HepG2 (cell line): Measurements from ENCODE around the gene REPIN1. TPM values are rescaled to one million over a fixed set of nuclear protein-coding genes. Genes with fewer than 3 reads are reported as not detected.
A peak's percentile ranks its signal among the peaks of the same experiment; 100 is the strongest.

Experiments used
- AKAP8 ChIP-seq: sonication (generic); formaldehyde crosslinking; IDR thresholded peaks from 2 replicates; pipeline ENCODE4 v1.5.1; 2020; ENCODE audit warnings: mild to moderate bottlenecking, missing genetic modification reagents
- ASH2L ChIP-seq: fragments of 300-600, 200-600 bp; sonication (generic); IDR thresholded peaks from 2 replicates; pipeline ENCODE4 v1.7.0; 2017; ENCODE audit warnings: low read depth, mild to moderate bottlenecking, moderate library complexity, mixed read lengths, low read length; ENCODE audit not compliant: insufficient read length
- CBFB ChIP-seq: sonication (generic); formaldehyde crosslinking; IDR thresholded peaks from 2 replicates; pipeline ENCODE4 v1.4.0; 2020; ENCODE audit warnings: missing genetic modification reagents
- FOXK1 ChIP-seq: sonication (generic); formaldehyde crosslinking; IDR thresholded peaks from 2 replicates; pipeline ENCODE4 v1.4.0; 2020; ENCODE audit warnings: low read depth, missing genetic modification reagents, borderline replicate concordance
- FOXO1 ChIP-seq: sonication (generic); formaldehyde crosslinking; IDR thresholded peaks from 2 replicates; pipeline ENCODE4 v1.4.0; 2020; ENCODE audit warnings: missing genetic modification reagents
- GATAD1 ChIP-seq: IDR thresholded peaks from 2 replicates; pipeline ENCODE4 v1.6.1; 2016; ENCODE audit warnings: missing genetic modification reagents, missing compliant biosample characterization
- HNRNPK ChIP-seq: fragments of 200-400 bp; formaldehyde crosslinking; IDR thresholded peaks from 2 replicates; pipeline ENCODE4 v1.6.1; 2018; ENCODE audit warnings: low read length, low read depth, moderate library complexity, mild to moderate bottlenecking; ENCODE audit not compliant: poor library complexity, severe bottlenecking
- KLF11 ChIP-seq: IDR thresholded peaks from 2 replicates; pipeline ENCODE4 v1.6.1; 2016; ENCODE audit warnings: missing compliant biosample characterization
- NCOA1 ChIP-seq: sonication (generic); formaldehyde crosslinking; IDR thresholded peaks from 2 replicates; pipeline ENCODE4 v1.9.0; 2021; ENCODE audit warnings: missing genetic modification reagents
- RAD21 ChIP-seq: fragments of 450-650 bp; formaldehyde crosslinking; IDR thresholded peaks from 2 replicates; pipeline ENCODE4 v1.5.0; 2020; ENCODE audit warnings: mild to moderate bottlenecking
- SNRNP70 ChIP-seq: fragments of 200-400 bp; formaldehyde crosslinking; IDR thresholded peaks from 2 replicates; pipeline ENCODE4 v1.6.1; 2017; ENCODE audit warnings: mild to moderate bottlenecking, low read depth, low read length, moderate library complexity
- SRSF4 ChIP-seq: fragments of 200-400 bp; formaldehyde crosslinking; IDR thresholded peaks from one replicate; pipeline ENCODE4 v1.6.1; 2018; ENCODE audit warnings: mild to moderate bottlenecking, low read depth, low read length, moderate library complexity; ENCODE audit not compliant: poor library complexity, severe bottlenecking
- SRY ChIP-seq: sonication (generic); formaldehyde crosslinking; IDR thresholded peaks from 2 replicates; pipeline ENCODE4 v1.8.0; 2022; ENCODE audit warnings: mild to moderate bottlenecking, missing genetic modification reagents
- TCF7L2 ChIP-seq: IDR thresholded peaks from 2 replicates; pipeline ENCODE4 v1.6.1; 2011; ENCODE audit warnings: mild to moderate bottlenecking, low read depth, low read length, moderate library complexity
- U2AF1 ChIP-seq: fragments of 200-400 bp; formaldehyde crosslinking; optimal IDR thresholded peaks from 2 replicates; pipeline ENCODE3; 2017; ENCODE audit warnings: mild to moderate bottlenecking, low read depth, low read length
- ZBTB8A ChIP-seq: sonication (generic); formaldehyde crosslinking; IDR thresholded peaks from 2 replicates; pipeline ENCODE4 v1.4.0; 2020; ENCODE audit warnings: mild to moderate bottlenecking, low read depth, missing genetic modification reagents, borderline replicate concordance
- ZEB1 ChIP-seq: IDR thresholded peaks from 2 replicates; pipeline ENCODE4 v1.6.1; 2012; ENCODE audit warnings: mild to moderate bottlenecking, low read depth, inconsistent platforms; ENCODE audit not compliant: insufficient replicate concordance
- ZNF558 ChIP-seq: sonication (generic); formaldehyde crosslinking; IDR thresholded peaks from 2 replicates; pipeline ENCODE4 v1.9.0; 2022; ENCODE audit warnings: mild to moderate bottlenecking, missing genetic modification reagents, borderline replicate concordance
- ZNF563 ChIP-seq: sonication (generic); formaldehyde crosslinking; IDR thresholded peaks from 2 replicates; pipeline ENCODE4 v1.8.0; 2022; ENCODE audit warnings: mild to moderate bottlenecking, moderate library complexity, missing genetic modification reagents
- ZNF629 ChIP-seq: sonication (generic); formaldehyde crosslinking; conservative IDR thresholded peaks from 2 replicates; pipeline ENCODE4 v1.5.0; 2020; ENCODE audit warnings: missing genetic modification reagents
- ZNF749 ChIP-seq: sonication (generic); formaldehyde crosslinking; IDR thresholded peaks from 2 replicates; pipeline ENCODE4 v1.8.0; 2022; ENCODE audit warnings: mild to moderate bottlenecking, missing genetic modification reagents, moderate library complexity, borderline replicate concordance
- ZSCAN22 ChIP-seq: sonication (generic); formaldehyde crosslinking; IDR thresholded peaks from 2 replicates; pipeline ENCODE4 v1.4.0; 2020; ENCODE audit warnings: mild to moderate bottlenecking, missing genetic modification reagents
- polyA plus RNA-seq, 8 experiments: library from polyadenylated mRNA; depleted of rRNA in 3 of 8; stranded (reverse) in 7 of 8; unstranded in 1 of 8; fragments of >200 nt; fragmentation: Illumina TruSeq in 4 of 8; extraction: Trizol in 4 of 8; gene quantifications; 2 replicates each; pipeline versions ENCODE4 v1.2.1 to v1.2.3, GENCODE V29; 2011 to 2016; ENCODE audit warnings: low read depth in 4 of 8, missing spikeins in 1 of 8, mixed read lengths in 1 of 8; ENCODE audit not compliant: insufficient read depth in 1 of 8
- total RNA-seq, 5 experiments: library from RNA; depleted of rRNA; stranded (reverse); fragments of >200 nt; fragmentation: Illumina TruSeq; extraction: Trizol; gene quantifications; 2 replicates each; pipeline ENCODE4 v1.2.3, GENCODE V29; 2016; ENCODE audit warnings: low read depth in 1 of 5
- TF ChIP-seq, protein P1 (sequence below): sonication (generic); formaldehyde crosslinking; conservative IDR thresholded peaks from 2 replicates; pipeline ENCODE4 v1.4.0; 2020; ENCODE audit warnings: missing genetic modification reagents
- TF ChIP-seq, protein P2 (sequence below): sonication (generic); formaldehyde crosslinking; IDR thresholded peaks from 2 replicates; pipeline ENCODE4 v1.4.0; 2020; ENCODE audit warnings: missing genetic modification reagents
- TF ChIP-seq, protein P3 (sequence below): sonication (generic); formaldehyde crosslinking; IDR thresholded peaks from 2 replicates; pipeline ENCODE4 v1.5.0; 2020; ENCODE audit warnings: missing genetic modification reagents
- TF ChIP-seq, protein P4 (sequence below): sonication (generic); formaldehyde crosslinking; IDR thresholded peaks from 2 replicates; pipeline ENCODE4 v1.4.0; 2020; ENCODE audit warnings: missing genetic modification reagents

REPIN1 gene
- total and polyA plus RNA-seq, 2 of the 13 experiments (the other 11 are each of a cell fraction or from before 2014, with no cell fraction given), result 69.9 to 108 TPM

DNA sequence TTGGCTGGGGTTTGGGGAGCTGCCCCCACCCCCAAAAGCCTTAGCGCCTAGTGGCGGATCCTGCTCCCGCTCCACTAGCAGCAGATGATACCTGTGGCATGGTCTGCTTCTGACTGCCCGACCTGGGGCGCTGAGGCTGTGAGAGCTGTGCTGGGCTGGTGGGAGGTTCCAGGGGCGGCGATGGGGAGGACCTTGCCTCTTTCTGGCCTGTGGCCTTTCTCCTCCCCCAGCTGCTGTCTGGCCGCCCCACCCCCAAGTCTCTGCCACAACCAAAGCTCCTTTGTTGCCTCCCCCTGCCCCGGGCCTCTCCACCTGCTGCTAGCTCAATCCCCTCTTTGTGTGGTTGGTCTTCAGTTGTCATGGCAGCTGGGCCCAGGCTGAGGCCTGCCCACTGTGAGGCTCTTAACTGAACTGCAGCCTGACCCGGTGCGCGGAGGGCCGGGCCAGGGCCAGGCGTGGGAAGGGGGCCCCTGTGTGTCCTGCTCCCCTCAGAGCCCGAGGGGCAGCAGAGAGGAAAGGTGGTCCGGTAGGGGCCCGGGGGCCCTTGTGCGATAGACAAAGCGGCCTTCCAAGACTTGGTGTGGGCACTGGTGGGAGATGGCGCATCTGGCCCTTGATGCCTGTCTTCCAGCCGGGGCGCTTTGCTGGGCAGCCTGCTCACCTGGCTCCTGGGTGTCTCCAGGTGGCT is 15.2 kb downstream of the REPIN1 start (continued):
- TF ChIP-seq ZBTB8A, result no peak
- no peak for TF ChIP-seq ZNF563 (CRISPR knock-in tag)
- TF ChIP-seq SRSF4, result no peak
- TF ChIP-seq AKAP8 (CRISPR knock-in tag), result peak; percentile 95
- 0 out of 2 replicates have a peak, but pooled peaks have one; percentile 27 for TF ChIP-seq ZNF629 (CRISPR knock-in tag)
- TF ChIP-seq, protein P1, sequence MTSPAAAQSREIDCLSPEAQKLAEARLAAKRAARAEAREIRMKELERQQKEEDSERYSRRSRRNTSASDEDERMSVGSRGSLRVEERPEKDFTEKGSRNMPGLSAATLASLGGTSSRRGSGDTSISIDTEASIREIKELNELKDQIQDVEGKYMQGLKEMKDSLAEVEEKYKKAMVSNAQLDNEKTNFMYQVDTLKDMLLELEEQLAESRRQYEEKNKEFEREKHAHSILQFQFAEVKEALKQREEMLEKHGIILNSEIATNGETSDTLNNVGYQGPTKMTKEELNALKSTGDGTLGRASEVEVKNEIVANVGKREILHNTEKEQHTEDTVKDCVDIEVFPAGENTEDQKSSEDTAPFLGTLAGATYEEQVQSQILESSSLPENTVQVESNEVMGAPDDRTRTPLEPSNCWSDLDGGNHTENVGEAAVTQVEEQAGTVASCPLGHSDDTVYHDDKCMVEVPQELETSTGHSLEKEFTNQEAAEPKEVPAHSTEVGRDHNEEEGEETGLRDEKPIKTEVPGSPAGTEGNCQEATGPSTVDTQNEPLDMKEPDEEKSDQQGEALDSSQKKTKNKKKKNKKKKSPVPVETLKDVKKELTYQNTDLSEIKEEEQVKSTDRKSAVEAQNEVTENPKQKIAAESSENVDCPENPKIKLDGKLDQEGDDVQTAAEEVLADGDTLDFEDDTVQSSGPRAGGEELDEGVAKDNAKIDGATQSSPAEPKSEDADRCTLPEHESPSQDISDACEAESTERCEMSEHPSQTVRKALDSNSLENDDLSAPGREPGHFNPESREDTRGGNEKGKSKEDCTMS, result no peak
- no peak; the same call in 1 of the 2 replicates for TF ChIP-seq FOXK1 (CRISPR knock-in tag)
- TF ChIP-seq, protein P2, sequence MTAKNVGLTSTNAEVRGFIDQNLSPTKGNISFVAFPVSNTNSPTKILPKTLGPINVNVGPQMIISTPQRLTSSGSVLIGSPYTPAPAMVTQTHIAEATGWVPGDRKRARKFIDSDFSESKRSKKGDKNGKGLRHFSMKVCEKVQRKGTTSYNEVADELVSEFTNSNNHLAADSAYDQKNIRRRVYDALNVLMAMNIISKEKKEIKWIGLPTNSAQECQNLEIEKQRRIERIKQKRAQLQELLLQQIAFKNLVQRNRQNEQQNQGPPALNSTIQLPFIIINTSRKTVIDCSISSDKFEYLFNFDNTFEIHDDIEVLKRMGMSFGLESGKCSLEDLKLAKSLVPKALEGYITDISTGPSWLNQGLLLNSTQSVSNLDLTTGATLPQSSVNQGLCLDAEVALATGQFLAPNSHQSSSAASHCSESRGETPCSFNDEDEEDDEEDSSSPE (CRISPR knock-in tag), result peak; percentile 31; the same call in 1 of the 2 replicates
- TF ChIP-seq GATAD1 (CRISPR knock-in tag), result peak; percentile 13; the same call in 1 of the 2 replicates
- TF ChIP-seq ZEB1, result no peak
- no peak; the same call in 1 of the 2 replicates for TF ChIP-seq KLF11
- no peak for TF ChIP-seq TCF7L2
- peak; percentile 58 for TF ChIP-seq ASH2L
- peak; percentile 69 for TF ChIP-seq U2AF1
- no peak for TF ChIP-seq SRY (CRISPR knock-in tag)
- TF ChIP-seq, protein P3, sequence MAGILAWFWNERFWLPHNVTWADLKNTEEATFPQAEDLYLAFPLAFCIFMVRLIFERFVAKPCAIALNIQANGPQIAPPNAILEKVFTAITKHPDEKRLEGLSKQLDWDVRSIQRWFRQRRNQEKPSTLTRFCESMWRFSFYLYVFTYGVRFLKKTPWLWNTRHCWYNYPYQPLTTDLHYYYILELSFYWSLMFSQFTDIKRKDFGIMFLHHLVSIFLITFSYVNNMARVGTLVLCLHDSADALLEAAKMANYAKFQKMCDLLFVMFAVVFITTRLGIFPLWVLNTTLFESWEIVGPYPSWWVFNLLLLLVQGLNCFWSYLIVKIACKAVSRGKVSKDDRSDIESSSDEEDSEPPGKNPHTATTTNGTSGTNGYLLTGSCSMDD, result no peak
- TF ChIP-seq, protein P4, sequence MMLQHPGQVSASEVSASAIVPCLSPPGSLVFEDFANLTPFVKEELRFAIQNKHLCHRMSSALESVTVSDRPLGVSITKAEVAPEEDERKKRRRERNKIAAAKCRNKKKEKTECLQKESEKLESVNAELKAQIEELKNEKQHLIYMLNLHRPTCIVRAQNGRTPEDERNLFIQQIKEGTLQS, result no peak
- 0 out of 2 replicates have a peak, but pooled peaks have one; percentile 53 for TF ChIP-seq RAD21 (CRISPR knock-in tag)
- 0 out of 2 replicates have a peak, but pooled peaks have one; percentile 32 for TF ChIP-seq CBFB (CRISPR knock-in tag)
- TF ChIP-seq ZNF558 (CRISPR knock-in tag), result no peak
- no peak for TF ChIP-seq SNRNP70
- TF ChIP-seq ZSCAN22 (CRISPR knock-in tag), result no peak
- TF ChIP-seq NCOA1 (CRISPR knock-in tag), result no peak
- TF ChIP-seq ZNF749 (CRISPR knock-in tag), result peak; percentile 16; the same call in 1 of the 2 replicates
- TF ChIP-seq FOXO1 (CRISPR knock-in tag), result no peak
- no peak for TF ChIP-seq HNRNPK
